ENCODE results near the gene SSR1.

DNA sequence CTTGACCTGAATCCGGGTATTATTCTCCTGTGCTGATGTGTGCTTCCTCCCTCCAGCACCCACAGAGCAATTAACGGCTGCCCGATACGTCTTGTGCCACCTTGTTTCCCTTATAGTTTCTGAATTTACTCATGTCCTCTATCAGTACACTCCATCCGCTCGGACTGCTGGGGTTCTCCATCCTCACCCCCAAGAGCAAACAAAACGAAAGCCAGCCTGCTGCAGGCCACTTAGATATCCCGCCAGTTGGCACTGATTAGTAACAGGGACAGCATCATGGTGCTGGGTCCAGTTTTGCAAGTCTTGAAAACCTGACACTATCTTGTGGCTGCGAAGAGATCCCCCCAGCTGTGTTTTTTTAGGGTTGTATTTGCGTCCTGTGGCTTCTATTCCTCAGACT is 71.8 kb downstream of the SSR1 start:
- TF ChIP-seq, protein P1, sequence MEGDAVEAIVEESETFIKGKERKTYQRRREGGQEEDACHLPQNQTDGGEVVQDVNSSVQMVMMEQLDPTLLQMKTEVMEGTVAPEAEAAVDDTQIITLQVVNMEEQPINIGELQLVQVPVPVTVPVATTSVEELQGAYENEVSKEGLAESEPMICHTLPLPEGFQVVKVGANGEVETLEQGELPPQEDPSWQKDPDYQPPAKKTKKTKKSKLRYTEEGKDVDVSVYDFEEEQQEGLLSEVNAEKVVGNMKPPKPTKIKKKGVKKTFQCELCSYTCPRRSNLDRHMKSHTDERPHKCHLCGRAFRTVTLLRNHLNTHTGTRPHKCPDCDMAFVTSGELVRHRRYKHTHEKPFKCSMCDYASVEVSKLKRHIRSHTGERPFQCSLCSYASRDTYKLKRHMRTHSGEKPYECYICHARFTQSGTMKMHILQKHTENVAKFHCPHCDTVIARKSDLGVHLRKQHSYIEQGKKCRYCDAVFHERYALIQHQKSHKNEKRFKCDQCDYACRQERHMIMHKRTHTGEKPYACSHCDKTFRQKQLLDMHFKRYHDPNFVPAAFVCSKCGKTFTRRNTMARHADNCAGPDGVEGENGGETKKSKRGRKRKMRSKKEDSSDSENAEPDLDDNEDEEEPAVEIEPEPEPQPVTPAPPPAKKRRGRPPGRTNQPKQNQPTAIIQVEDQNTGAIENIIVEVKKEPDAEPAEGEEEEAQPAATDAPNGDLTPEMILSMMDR (IDR thresholded peaks at IDR 0.05) = no peak
- TF ChIP-seq POLR2A (IDR thresholded peaks at IDR 0.05) = no peak

Data from esophagus squamous epithelium (tissue), 4 donors.